ENCODE data around the gene OCA2. TPM values are rescaled to one million over a fixed set of nuclear protein-coding genes. Genes with fewer than 3 reads are reported as not detected.
A peak's percentile ranks its signal among the peaks of the same experiment; 100 is the strongest.

The OCA2 gene
- total and polyA plus RNA-seq, 2 of the 13 experiments (the other 11 are each of a cell fraction or from before 2014, with no cell fraction given), result 0.02 to 0.05 TPM

GRCh38 chr15:28017423-28017924, 81.6 kb downstream of the OCA2 start (continued):
- peak; percentile 32; the same call in 1 of the 2 replicates for TF ChIP-seq ATF3 (CRISPR knock-in tag; IDR thresholded peaks at IDR 0.05)
- no peak for TF ChIP-seq CBFB (CRISPR knock-in tag; IDR thresholded peaks at IDR 0.05)
- TF ChIP-seq YEATS4 (CRISPR knock-in tag; IDR thresholded peaks at IDR 0.05; ENCODE audit: borderline replicate concordance), result peak; percentile 42; the same call in 1 of the 2 replicates
- 0 out of 2 replicates have a peak, but pooled peaks have one; percentile 18 for TF ChIP-seq MAX (IDR thresholded peaks at IDR 0.05)
- peak; percentile 71 for TF ChIP-seq TEAD3 (CRISPR knock-in tag; optimal IDR thresholded peaks at IDR 0.05; ENCODE audit: borderline replicate concordance)
- 0 out of 2 replicates have a peak, but pooled peaks have one; percentile 64 for TF ChIP-seq GATAD2A (CRISPR knock-in tag; IDR thresholded peaks at IDR 0.05)
- TF ChIP-seq NCOR1 (IDR thresholded peaks at IDR 0.05; ENCODE audit: borderline replicate concordance, low read length), result peak; percentile 74; the same call in 1 of the 2 replicates
- TF ChIP-seq TFAP4 (IDR thresholded peaks at IDR 0.05; ENCODE audit: borderline replicate concordance, low read depth), result peak; percentile 16; the same call in 1 of the 2 replicates
- no peak for TF ChIP-seq UBTF (CRISPR knock-in tag; IDR thresholded peaks at IDR 0.05)
- TF ChIP-seq SOX13 (IDR thresholded peaks at IDR 0.05), result no peak
- no peak for TF ChIP-seq SOX13 (CRISPR knock-in tag; conservative IDR thresholded peaks at IDR 0.05 in 1 of 2, IDR thresholded peaks at IDR 0.05 in 1 of 2)
- TF ChIP-seq ZNF350 (CRISPR knock-in tag; IDR thresholded peaks at IDR 0.05; ENCODE audit: borderline replicate concordance, low read depth), result peak; percentile 40; the same call in 1 of the 2 replicates
- no peak for TF ChIP-seq HES4 (CRISPR knock-in tag; IDR thresholded peaks at IDR 0.05; ENCODE audit: borderline replicate concordance)
- no peak for TF ChIP-seq MXD4 (CRISPR knock-in tag; IDR thresholded peaks at IDR 0.05)
- no peak for TF ChIP-seq ZBTB40 (IDR thresholded peaks at IDR 0.05)
- TF ChIP-seq ZBTB40 (CRISPR knock-in tag; IDR thresholded peaks at IDR 0.05), result no peak
- no peak for TF ChIP-seq YEATS2 (CRISPR knock-in tag; IDR thresholded peaks at IDR 0.05; ENCODE audit: borderline replicate concordance)
- no peak for TF ChIP-seq ZNF674 (CRISPR knock-in tag; IDR thresholded peaks at IDR 0.05; ENCODE audit: low read depth)

All from HepG2 (cell line).